GM18505 (cell line): ENCODE measurements around the gene DDX20.

Experiments
- ATAC-seq: cut with Tn5 transposase; IDR thresholded peaks from one replicate; pipeline ENCODE4 v1.9.1; 2021; ENCODE audit not compliant: unreplicated experiment
- POLR2A ChIP-seq: IDR thresholded peaks from 4 replicates; pipeline ENCODE4 v1.6.1; 2011; ENCODE audit warnings: borderline replicate concordance; ENCODE audit not compliant: insufficient read depth, insufficient read length; ENCODE audit errors: extremely low read depth

The DDX20 gene

DNA sequence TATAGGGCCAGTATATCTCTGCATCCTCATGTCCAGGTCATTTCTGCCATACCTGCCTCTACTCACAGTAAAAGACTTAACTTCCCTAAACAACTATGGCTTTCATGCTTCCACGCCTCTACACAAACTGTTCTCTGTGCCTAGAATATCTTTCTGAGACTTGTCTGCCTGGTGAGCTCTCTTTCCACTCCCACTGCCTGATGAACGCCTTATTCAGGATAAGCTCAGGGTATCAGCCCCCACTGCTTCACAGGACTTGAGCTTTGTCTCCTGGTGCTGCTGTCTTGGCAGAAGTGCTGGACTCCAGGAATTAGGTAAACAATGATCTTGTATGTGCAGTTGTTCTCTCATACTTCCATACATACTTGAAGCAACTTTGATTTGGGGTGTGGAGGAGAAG lies 4.8 kb upstream of the DDX20 start:
- no peak for TF ChIP-seq POLR2A
- no peak for ATAC-seq

DNA sequence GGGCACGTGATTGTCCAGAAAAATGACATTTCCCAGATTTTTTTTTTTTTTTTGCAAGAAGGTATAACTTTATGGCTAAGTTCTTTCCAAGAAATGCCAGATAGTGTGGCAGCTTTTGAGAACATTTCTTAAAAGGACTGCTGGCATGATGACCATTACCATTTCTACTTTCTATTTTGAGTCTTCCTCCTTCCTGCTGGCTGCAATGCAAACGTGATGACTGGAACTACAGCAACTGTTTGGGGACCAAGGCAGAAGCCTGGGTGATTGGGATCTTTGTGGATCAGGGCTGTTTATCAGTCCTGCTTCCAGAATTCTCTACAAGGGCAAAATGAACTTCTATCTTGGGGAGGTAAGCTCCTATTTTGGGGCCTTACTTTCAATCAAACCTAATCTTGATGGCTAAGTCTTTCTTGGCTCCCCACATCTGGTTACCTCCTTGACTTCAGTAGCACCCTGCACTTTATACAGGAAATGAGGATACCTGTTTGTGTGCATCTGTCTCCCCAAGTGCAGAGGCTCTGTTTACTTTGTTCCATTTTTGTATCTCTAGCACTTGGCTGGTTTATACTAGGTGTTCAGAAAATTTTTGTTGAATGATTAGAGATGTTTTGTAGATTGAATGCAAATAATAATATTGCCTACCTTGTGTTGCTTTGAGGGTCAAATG lies 3.7 kb upstream of the DDX20 start:
- ATAC-seq, result no peak
- TF ChIP-seq POLR2A, result no peak

DNA sequence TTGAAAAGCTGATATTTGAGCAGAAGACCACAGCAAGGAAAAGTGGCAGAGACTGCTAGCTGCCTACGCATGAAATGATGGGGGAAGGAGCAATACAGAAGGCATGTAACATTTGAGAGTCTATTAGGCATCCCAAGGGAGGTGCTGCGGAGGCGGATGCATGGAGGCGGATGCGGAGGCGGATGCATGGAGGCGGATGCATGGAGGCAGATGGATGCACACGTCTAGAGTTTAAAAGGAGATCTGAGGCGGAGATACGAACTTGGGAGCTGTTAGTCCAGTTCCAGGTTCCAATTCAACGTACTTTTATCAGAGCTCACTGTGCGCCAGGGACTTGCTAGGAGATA lies 744 bp upstream of the DDX20 start:
- peak; percentile 12 for ATAC-seq
- no peak for TF ChIP-seq POLR2A

DNA sequence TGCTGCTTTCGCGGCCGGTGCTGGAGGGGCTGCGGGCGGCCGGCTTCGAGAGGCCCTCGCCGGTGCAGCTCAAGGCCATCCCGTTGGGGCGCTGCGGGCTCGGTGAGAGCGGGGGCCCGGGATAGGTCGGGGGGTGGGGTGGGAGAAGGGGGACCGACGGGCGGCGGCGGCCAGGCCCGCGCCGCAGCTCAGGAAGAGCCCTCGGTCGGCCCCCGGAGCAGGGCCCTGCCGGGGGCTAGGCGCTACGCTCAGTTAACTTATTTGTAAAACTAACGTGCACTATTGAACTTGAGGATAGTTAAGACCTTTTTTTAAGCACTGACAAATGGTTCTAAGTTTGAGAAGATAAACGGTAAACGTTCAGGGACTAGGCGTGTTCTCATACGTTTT lies 418 bp downstream of the DDX20 start:
- no peak for ATAC-seq
- no peak for TF ChIP-seq POLR2A

DNA sequence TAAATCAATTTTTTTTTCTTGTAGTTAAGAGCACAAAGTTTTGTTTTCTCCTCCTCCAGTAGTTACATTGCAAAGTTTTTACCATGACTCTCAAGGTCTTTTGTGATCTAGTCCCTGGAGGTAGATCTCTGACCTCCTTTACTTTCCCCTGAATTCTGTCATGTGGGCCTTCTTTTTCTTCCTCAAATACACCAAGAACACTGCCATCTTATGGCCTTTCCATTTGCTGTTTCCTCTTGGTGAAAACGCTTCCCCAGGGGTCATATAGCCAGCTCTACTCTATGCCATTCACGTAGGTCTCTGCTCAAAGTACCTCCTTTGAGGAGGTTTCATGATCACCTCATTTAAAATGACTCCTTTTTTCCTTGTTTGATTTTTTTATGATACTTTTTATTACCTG lies 2.7 kb downstream of the DDX20 start:
- TF ChIP-seq POLR2A, result no peak
- ATAC-seq, result no peak

DNA sequence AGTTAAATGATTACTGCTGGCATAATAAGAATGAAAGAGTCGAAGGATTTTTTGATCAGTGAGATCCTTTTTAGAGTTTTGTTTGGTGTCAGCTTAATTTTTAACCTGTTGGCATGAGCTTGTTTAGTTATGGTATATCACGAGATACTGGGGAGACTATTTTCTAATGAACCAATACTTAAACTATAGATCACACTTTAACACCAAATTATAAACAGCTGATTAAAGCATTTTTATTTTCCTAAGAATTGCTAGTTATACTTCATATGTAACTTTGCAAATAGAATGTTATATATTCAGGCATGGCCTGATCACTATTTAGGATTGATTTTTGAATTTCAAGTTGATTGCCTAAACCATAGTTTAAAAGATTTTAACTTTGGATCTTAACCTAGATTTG lies 6.0 kb downstream of the DDX20 start:
- ATAC-seq, result no peak
- no peak for TF ChIP-seq POLR2A

DNA sequence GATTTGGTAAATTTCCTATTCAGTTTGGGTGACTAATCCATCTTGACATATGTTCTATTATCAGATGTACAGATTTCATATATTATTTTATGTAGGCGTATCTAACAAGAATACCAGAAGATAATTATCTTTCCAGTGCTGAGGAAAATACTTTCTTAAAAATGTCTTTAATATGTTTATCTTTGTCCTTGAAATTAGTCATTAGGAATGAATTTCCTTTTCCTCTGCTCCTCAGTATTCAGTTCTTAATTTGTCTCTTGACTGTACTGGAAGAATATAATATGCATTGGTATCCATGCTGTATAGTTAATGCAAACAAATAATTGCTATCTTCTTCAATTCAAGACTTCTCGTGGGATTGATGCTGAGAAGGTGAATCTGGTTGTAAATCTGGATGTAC lies 6.6 kb downstream of the DDX20 start:
- ATAC-seq, result no peak
- TF ChIP-seq POLR2A, result no peak

DNA sequence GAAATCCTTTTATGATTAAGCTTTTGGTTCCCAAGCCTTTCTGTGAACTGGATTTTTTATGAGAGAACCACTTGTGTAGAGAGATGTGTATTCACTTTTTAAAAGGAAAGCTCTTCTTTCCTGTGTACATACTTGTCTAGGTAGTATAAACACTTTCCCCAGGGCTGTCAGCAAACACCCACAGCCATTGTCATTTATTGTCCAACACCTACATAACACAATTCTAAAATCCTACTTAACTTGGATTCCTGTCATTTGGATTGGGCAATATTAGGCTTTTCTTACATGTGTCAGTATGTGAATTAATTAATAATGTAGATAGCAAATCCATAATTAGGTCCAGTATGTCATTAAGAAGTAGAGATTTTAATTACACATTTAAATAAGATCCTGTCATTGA lies 12.3 kb downstream of the DDX20 start:
- no peak for TF ChIP-seq POLR2A
- ATAC-seq, result no peak

DNA sequence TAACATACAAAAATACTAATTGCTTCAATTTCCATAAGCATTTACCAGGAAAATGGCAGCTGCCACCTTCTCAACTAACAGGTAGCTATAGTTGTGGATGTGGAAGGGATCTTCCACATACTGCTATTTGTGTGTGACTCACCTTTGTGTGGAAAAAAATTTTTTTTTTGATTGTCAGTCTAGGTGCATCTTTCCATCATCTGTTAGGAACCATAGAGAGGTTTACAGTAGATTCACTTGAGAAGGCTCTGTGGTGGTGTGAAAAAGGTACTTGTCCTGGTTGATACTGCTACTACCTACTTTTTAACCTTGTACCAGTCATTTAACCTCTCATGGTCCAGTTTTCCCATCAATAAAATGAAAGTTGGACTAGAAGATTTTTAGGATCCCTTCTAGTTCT lies 12.9 kb downstream of the DDX20 start:
- no peak for ATAC-seq
- TF ChIP-seq POLR2A, result no peak

DNA sequence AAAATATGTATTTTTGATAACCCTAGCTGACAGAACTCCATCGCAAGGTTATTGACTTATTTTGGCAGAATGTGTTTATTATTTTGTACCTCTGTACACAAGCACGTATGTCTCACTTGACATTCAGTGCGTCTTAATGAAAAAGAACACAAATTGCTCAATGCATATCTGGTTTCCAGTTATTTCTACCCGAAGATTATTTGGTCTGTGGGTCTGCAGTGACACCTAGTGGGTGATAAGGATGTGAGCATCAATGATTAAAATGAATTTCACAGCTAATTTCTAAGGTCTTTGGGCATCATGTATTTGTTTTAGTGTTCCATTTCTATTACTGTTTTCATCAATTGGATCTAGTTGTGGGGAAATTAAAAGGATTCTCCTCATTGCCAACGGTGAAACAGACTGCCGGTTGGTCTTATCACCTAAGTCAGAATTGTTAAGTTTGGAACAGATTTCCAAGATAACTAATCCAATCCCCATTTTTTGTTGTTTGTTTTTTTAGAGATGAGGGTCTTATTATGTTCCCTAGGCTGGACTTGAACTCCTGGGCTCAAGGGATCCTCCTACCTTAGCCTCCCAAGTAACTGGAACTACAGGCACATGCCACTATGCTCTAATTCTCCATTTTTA lies 13.9 kb downstream of the DDX20 start:
- no peak for ATAC-seq
- no peak for TF ChIP-seq POLR2A

DNA sequence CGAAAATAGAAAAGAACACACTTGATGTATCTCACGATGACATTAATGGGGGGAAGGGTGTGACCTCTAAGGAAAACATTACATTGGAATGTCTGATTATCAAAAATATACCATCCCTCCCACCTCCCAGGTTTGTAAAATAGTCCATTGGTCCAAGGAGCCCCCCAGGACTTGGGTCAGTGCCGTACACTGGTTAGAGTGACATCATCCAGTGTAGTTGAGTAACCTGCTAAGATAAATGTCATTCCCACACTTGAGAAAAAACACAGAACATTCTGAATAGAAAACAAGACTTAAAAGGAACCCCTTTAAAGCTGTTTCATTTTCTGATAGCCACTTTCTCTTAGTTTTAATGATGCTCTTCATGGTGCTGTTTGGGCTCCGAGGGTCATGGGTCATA lies 15.2 kb downstream of the DDX20 start:
- no peak for TF ChIP-seq POLR2A
- no peak for ATAC-seq

DNA sequence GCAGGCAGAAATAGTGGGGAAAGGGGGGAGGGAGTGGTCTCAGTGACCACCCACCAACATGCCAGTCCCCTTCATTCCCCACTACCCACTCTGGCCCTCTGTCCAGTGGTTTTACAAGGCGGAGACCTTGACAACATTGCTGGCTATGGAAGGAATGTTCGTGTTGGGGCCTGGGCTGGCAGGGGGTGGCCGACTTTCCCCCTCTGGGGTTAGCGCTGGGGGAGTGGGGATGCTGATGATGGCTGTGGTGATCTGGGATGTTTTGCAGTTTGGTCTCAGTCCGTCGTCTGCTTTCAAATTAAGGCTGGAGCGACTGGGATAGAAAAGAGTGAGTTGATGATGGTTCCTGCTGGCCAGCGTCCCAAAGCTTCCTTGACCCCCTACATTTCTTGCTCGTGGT lies 20.3 kb downstream of the DDX20 start:
- no peak for ATAC-seq
- TF ChIP-seq POLR2A, result no peak

DNA sequence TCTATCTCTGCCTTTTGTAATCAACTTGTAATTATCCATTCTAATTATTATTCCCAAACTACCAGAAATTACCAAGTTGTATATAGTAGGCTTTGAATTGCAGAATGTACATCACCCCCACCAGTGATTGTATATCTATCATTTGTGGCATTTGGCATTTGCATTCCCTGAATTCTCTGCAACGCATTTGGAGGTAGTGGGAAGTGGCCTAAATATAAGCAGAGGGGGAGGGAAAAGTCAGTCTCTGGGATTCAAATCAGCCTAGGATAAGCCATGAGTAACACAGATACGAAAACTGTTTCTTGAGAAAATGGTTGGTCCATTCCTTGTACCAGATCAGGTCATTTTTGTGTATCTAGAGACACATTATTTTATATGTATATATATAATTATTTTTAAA lies 20.7 kb downstream of the DDX20 start:
- ATAC-seq, result no peak
- no peak for TF ChIP-seq POLR2A

DNA sequence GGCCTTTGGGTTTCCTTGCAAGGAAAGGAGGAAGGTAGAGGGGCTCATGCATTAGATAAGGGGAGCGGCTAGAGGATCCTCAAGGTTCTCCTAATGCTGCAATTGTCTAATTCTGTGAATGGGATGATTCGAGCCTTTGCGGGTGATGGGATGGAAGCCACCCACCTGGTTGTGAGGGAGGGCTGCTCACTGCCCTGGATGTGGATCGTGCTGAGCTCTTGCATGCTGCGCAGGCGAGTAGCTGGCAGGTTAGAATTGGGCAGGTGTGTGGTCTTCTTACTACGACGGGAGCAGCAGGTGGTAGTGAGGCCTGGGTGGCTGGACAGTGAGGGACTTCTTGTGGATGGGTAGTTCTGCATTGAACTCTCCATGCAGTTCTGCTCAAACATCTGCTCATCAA lies 21.2 kb downstream of the DDX20 start:
- ATAC-seq, result no peak

DNA sequence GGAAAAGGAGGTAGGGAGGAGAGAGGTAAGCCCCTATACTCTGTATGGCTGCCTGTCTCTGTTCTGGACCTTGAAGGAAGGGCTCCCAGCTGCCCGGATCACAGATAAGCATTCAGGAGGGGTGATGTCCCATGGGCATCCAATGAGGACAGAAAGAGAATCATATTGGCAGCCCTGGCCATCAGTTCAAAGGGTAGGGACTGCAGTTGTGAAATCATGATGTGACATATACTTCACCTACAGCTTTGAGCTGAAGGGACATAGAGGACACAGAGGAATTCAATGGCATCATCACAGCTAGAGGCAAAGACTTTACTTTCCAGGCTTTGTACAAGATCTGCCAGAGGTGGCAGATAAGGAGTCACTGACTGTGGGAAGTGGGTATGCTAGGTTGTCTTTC lies 21.6 kb downstream of the DDX20 start:
- no peak for TF ChIP-seq POLR2A
- no peak for ATAC-seq

More for the DNA sequence above, 21.2 kb downstream of the DDX20 start:
- no peak for TF ChIP-seq POLR2A

DNA sequence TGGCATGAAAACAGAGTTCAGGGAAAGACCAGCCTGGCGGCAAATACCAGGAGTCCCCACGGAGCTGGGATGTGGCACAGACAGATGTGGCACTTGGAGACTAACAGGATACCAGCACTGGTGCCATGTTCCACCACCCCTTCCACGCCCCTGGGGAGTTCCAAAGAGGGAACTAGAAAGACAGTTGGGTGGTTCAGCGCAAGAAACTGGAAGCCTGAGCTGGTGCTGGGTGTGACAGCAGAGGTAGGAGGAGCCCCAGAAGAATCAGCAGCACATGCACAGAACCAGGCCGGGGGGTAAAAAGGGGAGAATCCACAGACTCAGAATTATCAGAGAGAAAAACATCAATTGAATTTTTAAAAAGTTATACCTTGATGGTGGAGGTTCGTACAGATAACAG lies 22.4 kb downstream of the DDX20 start:
- no peak for TF ChIP-seq POLR2A
- no peak for ATAC-seq

DNA sequence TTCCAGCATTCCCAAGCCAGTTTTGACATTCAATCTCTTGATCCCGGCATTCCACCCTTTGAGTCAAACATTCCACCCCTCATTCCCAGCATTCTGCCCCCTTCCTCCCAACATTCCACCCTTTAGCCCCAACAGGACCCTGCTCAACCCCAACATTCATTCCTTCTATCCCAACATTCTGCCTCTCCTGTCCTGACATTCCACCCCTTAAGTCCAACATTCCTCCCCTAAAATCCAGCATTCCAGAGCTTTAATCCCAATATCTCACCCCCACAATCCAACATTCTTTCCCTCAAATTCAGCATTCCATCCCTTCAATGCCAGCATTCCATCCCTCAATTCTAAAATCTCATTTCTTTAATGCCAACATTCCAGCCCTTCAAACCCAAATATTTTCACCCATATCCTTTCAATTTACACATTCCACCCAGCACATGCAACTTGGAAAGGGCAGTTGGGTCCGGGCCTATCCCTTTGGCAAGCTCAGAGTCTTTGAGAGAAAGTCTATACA lies 22.9 kb downstream of the DDX20 start:
- no peak for ATAC-seq
- TF ChIP-seq POLR2A, result no peak
